Measurements from ENCODE around the gene DSCAML1. TPM values are rescaled to one million over a fixed set of nuclear protein-coding genes. Genes with fewer than 3 reads are reported as not detected.

The DSCAML1 gene
- total and polyA plus RNA-seq, 9 of the 15 experiments (the other 6 are each of a cell fraction or from before 2014, with no cell fraction given): not detected

DNA sequence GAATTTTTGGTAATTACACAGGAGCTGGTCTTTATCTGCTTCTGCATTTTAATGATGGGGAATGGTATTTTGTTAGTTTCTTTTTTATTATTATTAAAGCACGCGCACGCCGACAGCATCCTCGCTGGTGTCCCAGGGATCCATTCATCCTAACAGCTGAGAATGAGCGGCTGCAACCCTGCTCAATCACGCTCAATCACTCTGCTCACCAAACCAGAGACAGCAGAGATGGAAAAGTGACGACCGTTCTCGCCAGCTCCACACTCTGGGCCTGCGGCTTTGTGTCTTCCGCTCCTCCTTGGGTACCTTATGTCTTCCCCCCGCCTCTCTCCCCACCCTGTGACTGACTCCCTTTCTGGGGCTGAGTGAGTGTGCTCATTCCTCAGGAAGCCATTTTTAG, 84.5 kb downstream of the DSCAML1 start (continued):
- TF ChIP-seq RUNX1 (IDR thresholded peaks at IDR 0.05; ENCODE audit: low read depth) (no peak), HDAC2 (IDR thresholded peaks at IDR 0.05) (no peak), RBM22 (IDR thresholded peaks at IDR 0.05; ENCODE audit: low read depth, low read length, poor library complexity, severe bottlenecking) (no peak), TAF1 (IDR thresholded peaks at IDR 0.05; ENCODE audit: control insufficient read depth, extremely low read depth, insufficient read depth, low read length, severe bottlenecking) (no peak), CXXC5 (CRISPR knock-in tag; IDR thresholded peaks at IDR 0.05) (no peak), BHLHE40 (IDR thresholded peaks at IDR 0.05; ENCODE audit: low read length) (no peak), RBM34 (IDR thresholded peaks at IDR 0.05; ENCODE audit: borderline replicate concordance, insufficient read depth, low read length) (no peak), FOXK2 (conservative IDR thresholded peaks at IDR 0.05 in 1 of 2, IDR thresholded peaks at IDR 0.05 in 1 of 2; ENCODE audit: low read depth in 2 of 2) (no peak)
- TF ChIP-seq, protein P1, sequence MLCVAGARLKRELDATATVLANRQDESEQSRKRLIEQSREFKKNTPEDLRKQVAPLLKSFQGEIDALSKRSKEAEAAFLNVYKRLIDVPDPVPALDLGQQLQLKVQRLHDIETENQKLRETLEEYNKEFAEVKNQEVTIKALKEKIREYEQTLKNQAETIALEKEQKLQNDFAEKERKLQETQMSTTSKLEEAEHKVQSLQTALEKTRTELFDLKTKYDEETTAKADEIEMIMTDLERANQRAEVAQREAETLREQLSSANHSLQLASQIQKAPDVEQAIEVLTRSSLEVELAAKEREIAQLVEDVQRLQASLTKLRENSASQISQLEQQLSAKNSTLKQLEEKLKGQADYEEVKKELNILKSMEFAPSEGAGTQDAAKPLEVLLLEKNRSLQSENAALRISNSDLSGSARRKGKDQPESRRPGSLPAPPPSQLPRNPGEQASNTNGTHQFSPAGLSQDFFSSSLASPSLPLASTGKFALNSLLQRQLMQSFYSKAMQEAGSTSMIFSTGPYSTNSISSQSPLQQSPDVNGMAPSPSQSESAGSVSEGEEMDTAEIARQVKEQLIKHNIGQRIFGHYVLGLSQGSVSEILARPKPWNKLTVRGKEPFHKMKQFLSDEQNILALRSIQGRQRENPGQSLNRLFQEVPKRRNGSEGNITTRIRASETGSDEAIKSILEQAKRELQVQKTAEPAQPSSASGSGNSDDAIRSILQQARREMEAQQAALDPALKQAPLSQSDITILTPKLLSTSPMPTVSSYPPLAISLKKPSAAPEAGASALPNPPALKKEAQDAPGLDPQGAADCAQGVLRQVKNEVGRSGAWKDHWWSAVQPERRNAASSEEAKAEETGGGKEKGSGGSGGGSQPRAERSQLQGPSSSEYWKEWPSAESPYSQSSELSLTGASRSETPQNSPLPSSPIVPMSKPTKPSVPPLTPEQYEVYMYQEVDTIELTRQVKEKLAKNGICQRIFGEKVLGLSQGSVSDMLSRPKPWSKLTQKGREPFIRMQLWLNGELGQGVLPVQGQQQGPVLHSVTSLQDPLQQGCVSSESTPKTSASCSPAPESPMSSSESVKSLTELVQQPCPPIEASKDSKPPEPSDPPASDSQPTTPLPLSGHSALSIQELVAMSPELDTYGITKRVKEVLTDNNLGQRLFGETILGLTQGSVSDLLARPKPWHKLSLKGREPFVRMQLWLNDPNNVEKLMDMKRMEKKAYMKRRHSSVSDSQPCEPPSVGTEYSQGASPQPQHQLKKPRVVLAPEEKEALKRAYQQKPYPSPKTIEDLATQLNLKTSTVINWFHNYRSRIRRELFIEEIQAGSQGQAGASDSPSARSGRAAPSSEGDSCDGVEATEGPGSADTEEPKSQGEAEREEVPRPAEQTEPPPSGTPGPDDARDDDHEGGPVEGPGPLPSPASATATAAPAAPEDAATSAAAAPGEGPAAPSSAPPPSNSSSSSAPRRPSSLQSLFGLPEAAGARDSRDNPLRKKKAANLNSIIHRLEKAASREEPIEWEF (CRISPR knock-in tag; IDR thresholded peaks at IDR 0.05): no peak
- TF ChIP-seq, protein P2, sequence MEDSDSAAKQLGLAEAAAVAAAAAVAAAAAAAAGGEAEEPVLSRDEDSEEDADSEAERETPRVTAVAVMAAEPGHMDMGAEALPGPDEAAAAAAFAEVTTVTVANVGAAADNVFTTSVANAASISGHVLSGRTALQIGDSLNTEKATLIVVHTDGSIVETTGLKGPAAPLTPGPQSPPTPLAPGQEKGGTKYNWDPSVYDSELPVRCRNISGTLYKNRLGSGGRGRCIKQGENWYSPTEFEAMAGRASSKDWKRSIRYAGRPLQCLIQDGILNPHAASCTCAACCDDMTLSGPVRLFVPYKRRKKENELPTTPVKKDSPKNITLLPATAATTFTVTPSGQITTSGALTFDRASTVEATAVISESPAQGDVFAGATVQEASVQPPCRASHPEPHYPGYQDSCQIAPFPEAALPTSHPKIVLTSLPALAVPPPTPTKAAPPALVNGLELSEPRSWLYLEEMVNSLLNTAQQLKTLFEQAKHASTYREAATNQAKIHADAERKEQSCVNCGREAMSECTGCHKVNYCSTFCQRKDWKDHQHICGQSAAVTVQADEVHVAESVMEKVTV (CRISPR knock-in tag; IDR thresholded peaks at IDR 0.05): no peak

All from K562 (cell line).